Omental fat pad (tissue), 4 donors: ENCODE measurements around the gene PTTG1IP. TPM values are rescaled to one million over a fixed set of nuclear protein-coding genes. Genes with fewer than 3 reads are reported as not detected.
"Not testable (repeated sequence)": the region's sequence is repeated elsewhere in the genome, so short reads cannot be mapped to it uniquely, and the experiment has no call there.

ENCODE experiments used
- ATAC-seq: fragments of 150-250 bp; one replicate; pipeline ENCODE4 v1.9.1; 2016; ENCODE audit warnings: mild to moderate bottlenecking, moderate library complexity; ENCODE audit not compliant: low FRiP score
- DNase-seq: peaks from one replicate; pipeline ENCODE4 v3.0.0-alpha.2; 2019; ENCODE audit warnings: low spot score
- CTCF ChIP-seq, 3 donors: fragments of 450-650 bp; IDR thresholded peaks; one replicate each; pipeline ENCODE4 v1.5.1; 2016 to 2017; ENCODE audit warnings: antibody characterized with exemption in 3 of 3, mild to moderate bottlenecking in 3 of 3, moderate library complexity in 2 of 3
- total RNA-seq, 4 donors: library from RNA; depleted of rRNA; stranded (reverse); fragments of >200 nt; gene quantifications; one replicate each; pipeline ENCODE4 v1.1.0, GENCODE V29; 2016

PTTG1IP gene
- total RNA-seq, 4 donors from 2014 or later: 200 to 241 (median 214) TPM

GRCh38 chr21:44886113-44887075 is 12.9 kb upstream of the PTTG1IP start:
- DNase-seq (no peak), ATAC-seq (no peak)
- no peak for TF ChIP-seq CTCF (IDR thresholded peaks at IDR 0.05)

GRCh38 chr21:44885615-44886014 is 12.1 kb upstream of the PTTG1IP start:
- no peak for DNase-seq
- TF ChIP-seq CTCF (IDR thresholded peaks at IDR 0.05): no peak
- ATAC-seq: no peak

GRCh38 chr21:44884097-44884496 is 10.6 kb upstream of the PTTG1IP start:
- no peak for TF ChIP-seq CTCF (IDR thresholded peaks at IDR 0.05)
- DNase-seq: no peak
- no peak for ATAC-seq

- no peak for TF ChIP-seq CTCF (IDR thresholded peaks at IDR 0.05)
- ATAC-seq: no peak
- no peak for DNase-seq
These were observed 9.8 kb upstream of the PTTG1IP start for GRCh38 chr21:44883250-44883649.

GRCh38 chr21:44881198-44881872 is 7.8 kb upstream of the PTTG1IP start:
- ATAC-seq: peak; percentile 11
- TF ChIP-seq CTCF (IDR thresholded peaks at IDR 0.05): no peak
- DNase-seq: no peak

GRCh38 chr21:44880405-44881197 is 7.1 kb upstream of the PTTG1IP start:
- DNase-seq (no peak), ATAC-seq (no peak)
- no peak for TF ChIP-seq CTCF (IDR thresholded peaks at IDR 0.05)

- DNase-seq, ATAC-seq: not testable (repeated sequence)
These were observed 5.7 kb upstream of the PTTG1IP start for GRCh38 chr21:44879238-44879637.
